Karpas-422 (cell line): ENCODE data around the gene DHRS4L2. TPM values are rescaled to one million over a fixed set of nuclear protein-coding genes. Genes with fewer than 3 reads are reported as not detected.
"Not testable (repeated sequence)": the region's sequence is repeated elsewhere in the genome, so short reads cannot be mapped to it uniquely, and the experiment has no call there.

Experiments used
- DNase-seq: peaks from one replicate; pipeline ENCODE4 v3.0.0-alpha.2; 2015
- H2AFZ ChIP-seq: fragments of 200-600 bp; sonication (generic); 2 replicates; pipeline ENCODE4 v1.6.1; 2014; ENCODE audit warnings: antibody characterized with exemption, low read length, mixed read lengths
- H3K27ac ChIP-seq: fragments of 200-600 bp; sonication (generic); 2 replicates; pipeline ENCODE4 v1.5.1; 2014; ENCODE audit warnings: mild to moderate bottlenecking, low read length, moderate library complexity
- H3K27me3 ChIP-seq: fragments of 200-600 bp; sonication (generic); 2 replicates; pipeline ENCODE4 v1.6.1; 2014; ENCODE audit warnings: low read length, mixed read lengths
- H3K36me3 ChIP-seq: fragments of 200-600 bp; sonication (generic); 2 replicates; pipeline ENCODE4 v1.6.1; 2014; ENCODE audit warnings: low read length, mixed read lengths; ENCODE audit not compliant: insufficient read depth
- H3K4me1 ChIP-seq: fragments of 200-600 bp; sonication (generic); 2 replicates; pipeline ENCODE4 v1.6.1; 2014; ENCODE audit warnings: mild to moderate bottlenecking, low read length, mixed read lengths
- H3K4me2 ChIP-seq: fragments of 200-600 bp; sonication (generic); 2 replicates; pipeline ENCODE4 v1.6.1; 2014; ENCODE audit warnings: low read length, low read depth, mild to moderate bottlenecking; ENCODE audit not compliant: poor library complexity, severe bottlenecking
- H3K4me3 ChIP-seq: fragments of 200-600 bp; sonication (generic); 2 replicates; pipeline ENCODE4 v1.5.1; 2014; ENCODE audit warnings: mild to moderate bottlenecking, antibody characterized with exemption, low read length, mixed read lengths
- H3K79me2 ChIP-seq: fragments of 200-600 bp; sonication (generic); 2 replicates; pipeline ENCODE4 v1.6.1; 2014; ENCODE audit warnings: mild to moderate bottlenecking, low read length, mixed read lengths
- H3K9ac ChIP-seq: fragments of 200-600 bp; sonication (generic); 2 replicates; pipeline ENCODE4 v1.6.0; 2014; ENCODE audit warnings: low read length
- H3K9me2 ChIP-seq: fragments of 200-600 bp; sonication (generic), shearing (Covaris generic); replicated peaks from 2 replicates; pipeline ENCODE4 v1.6.0; 2014; ENCODE audit warnings: mild to moderate bottlenecking, low read length, moderate library complexity; ENCODE audit not compliant: insufficient read depth
- H3K9me3 ChIP-seq: fragments of 300-700, 200-600 bp; sonication (generic); 2 replicates; pipeline ENCODE4 v1.6.1; 2014; ENCODE audit warnings: low read length, mixed read lengths
- H4K20me1 ChIP-seq: fragments of 200-600 bp; sonication (generic); 2 replicates; pipeline ENCODE4 v1.6.1; 2014; ENCODE audit warnings: mild to moderate bottlenecking, antibody characterized with exemption, low read length, low read depth; ENCODE audit not compliant: insufficient read depth
- total RNA-seq: library from RNA; depleted of rRNA; stranded (reverse); fragments of >200 nt; shearing (Covaris generic); gene quantifications from 2 replicates; pipeline ENCODE4 v1.2.3, GENCODE V29; 2014; ENCODE audit warnings: low replicate concordance

The DHRS4L2 gene
- total RNA-seq, 1 experiment from 2014 or later = 66.1 TPM

- H3K4me3 ChIP-seq, H4K20me1 ChIP-seq, H3K9me3 ChIP-seq, H3K27ac ChIP-seq, H2AFZ ChIP-seq, H3K4me1 ChIP-seq, H3K9ac ChIP-seq, H3K9me2 ChIP-seq, DNase-seq, H3K27me3 ChIP-seq, H3K4me2 ChIP-seq, H3K36me3 ChIP-seq: not testable (repeated sequence)
- H3K79me2 ChIP-seq = peaks cover 12% of the 10 kb centered on the region
Measured at GRCh38 chr14:24018978-24019377, 30.2 kb downstream of the DHRS4L2 start.

GRCh38 chr14:24019944-24020343 is 31.2 kb downstream of the DHRS4L2 start:
- not testable (repeated sequence) for H3K79me2 ChIP-seq, H4K20me1 ChIP-seq, DNase-seq

GRCh38 chr14:24020520-24020919 is 31.8 kb downstream of the DHRS4L2 start:
- H2AFZ ChIP-seq, H3K9me2 ChIP-seq, DNase-seq, H3K9me3 ChIP-seq, H3K79me2 ChIP-seq, H3K27ac ChIP-seq, H3K4me1 ChIP-seq, H3K4me2 ChIP-seq, H3K27me3 ChIP-seq, H3K9ac ChIP-seq, H3K4me3 ChIP-seq, H4K20me1 ChIP-seq, H3K36me3 ChIP-seq: not testable (repeated sequence)

More at GRCh38 chr14:24019944-24020343, 31.2 kb downstream of the DHRS4L2 start:
- H3K4me2 ChIP-seq, H3K4me3 ChIP-seq, H3K9me2 ChIP-seq, H3K36me3 ChIP-seq, H2AFZ ChIP-seq, H3K9ac ChIP-seq, H3K27ac ChIP-seq, H3K9me3 ChIP-seq, H3K27me3 ChIP-seq, H3K4me1 ChIP-seq: not testable (repeated sequence)

- not testable (repeated sequence) for H3K36me3 ChIP-seq, H4K20me1 ChIP-seq, H3K9me2 ChIP-seq, DNase-seq, H3K4me1 ChIP-seq, H2AFZ ChIP-seq, H3K9ac ChIP-seq, H3K27me3 ChIP-seq, H3K4me2 ChIP-seq, H3K4me3 ChIP-seq, H3K79me2 ChIP-seq, H3K27ac ChIP-seq, H3K9me3 ChIP-seq
Measured at GRCh38 chr14:24024939-24025418, 36.2 kb downstream of the DHRS4L2 start.

GRCh38 chr14:24029687-24030086 is 41.0 kb downstream of the DHRS4L2 start:
- not testable (repeated sequence) for H3K4me1 ChIP-seq, H4K20me1 ChIP-seq, H2AFZ ChIP-seq, H3K4me3 ChIP-seq, H3K27ac ChIP-seq, H3K9ac ChIP-seq, DNase-seq, H3K27me3 ChIP-seq, H3K36me3 ChIP-seq, H3K4me2 ChIP-seq, H3K79me2 ChIP-seq, H3K9me2 ChIP-seq
- H3K9me3 ChIP-seq = peaks cover 13% of the 10 kb centered on the region

GRCh38 chr14:24031331-24031730 is 42.6 kb downstream of the DHRS4L2 start:
- not testable (repeated sequence) for H3K36me3 ChIP-seq, H3K4me3 ChIP-seq, H3K4me2 ChIP-seq, H3K4me1 ChIP-seq, H3K27ac ChIP-seq, H3K9ac ChIP-seq, DNase-seq, H3K27me3 ChIP-seq, H4K20me1 ChIP-seq, H2AFZ ChIP-seq, H3K79me2 ChIP-seq, H3K9me2 ChIP-seq
- H3K9me3 ChIP-seq = peaks cover 13% of the 10 kb centered on the region

- peaks cover 4% of the 10 kb centered on the region; the same call in 1 of the 2 replicates for H3K36me3 ChIP-seq
- H3K9me3 ChIP-seq = peaks cover 13% of the 10 kb centered on the region
- no peaks in the 10 kb centered on the region for H3K79me2 ChIP-seq
- peaks cover 19% of the 10 kb centered on the region for H3K4me1 ChIP-seq
- H4K20me1 ChIP-seq = no peaks in the 10 kb centered on the region
- H3K27me3 ChIP-seq = no peaks in the 10 kb centered on the region
- H3K4me3 ChIP-seq = no peak overlapping the region
- no peak overlapping the region for H3K27ac ChIP-seq
- H3K4me2 ChIP-seq = no peak overlapping the region
- H3K9me2 ChIP-seq = no peaks in the 10 kb centered on the region
- DNase-seq = no peak
- H3K9ac ChIP-seq = no peak overlapping the region
- no peak overlapping the region for H2AFZ ChIP-seq
Measured at GRCh38 chr14:24032727-24033418, 44.1 kb downstream of the DHRS4L2 start.

- not testable (repeated sequence) for H3K27me3 ChIP-seq, H4K20me1 ChIP-seq, H3K79me2 ChIP-seq, H3K27ac ChIP-seq, DNase-seq, H3K9me2 ChIP-seq, H3K36me3 ChIP-seq
- peak overlapping the region; percentile 55; the same call in 1 of the 2 replicates for H2AFZ ChIP-seq
- peak overlapping the region; percentile 69 for H3K4me3 ChIP-seq
- peaks cover 13% of the 10 kb centered on the region for H3K9me3 ChIP-seq
- H3K4me2 ChIP-seq = peak overlapping the region; percentile 82
- H3K4me1 ChIP-seq = peaks cover 19% of the 10 kb centered on the region
- H3K9ac ChIP-seq = peak overlapping the region; percentile 75
Measured at GRCh38 chr14:24035769-24036168, 47.0 kb downstream of the DHRS4L2 start.
